ENCODE data around the gene FILIP1. TPM values are rescaled to one million over a fixed set of nuclear protein-coding genes. Genes with fewer than 3 reads are reported as not detected.

FILIP1 gene
- total and polyA plus RNA-seq, 5 experiments from 2014 or later = 0.02 to 0.11 (median 0.02) TPM; not detected in 2

GRCh38 chr6:75349262-75349984 is 144.2 kb downstream of the FILIP1 start:
- H3K4me1 Mint-ChIP-seq = peaks cover 0 to 6% (median 3%) of the 10 kb centered on the region in 4 donors
- H3K4me3 Mint-ChIP-seq = no peak overlapping the region
- H3K36me3 Mint-ChIP-seq = peaks cover 0 to 3% (median 0%) of the 10 kb centered on the region in 3 donors
- DNase-seq (peak in 1 of 10 donors; percentile 1), ATAC-seq (no peak)
- H3K9me3 Mint-ChIP-seq = no peaks in the 10 kb centered on the region
- H3K27me3 Mint-ChIP-seq = peaks cover 17 to 33% (median 22%) of the 10 kb centered on the region in 5 donors
- no peak overlapping the region for H3K27ac Mint-ChIP-seq
- POLR2A ChIA-PET = no interaction called here

- no peak overlapping the region for H3K4me3 Mint-ChIP-seq
- no peak overlapping the region for H3K27ac Mint-ChIP-seq
- peaks cover 17 to 33% (median 22%) of the 10 kb centered on the region in 5 donors for H3K27me3 Mint-ChIP-seq
- POLR2A ChIA-PET = no interaction called here
- ATAC-seq (no peak), DNase-seq (no peak)
- H3K36me3 Mint-ChIP-seq = peaks cover 0 to 3% (median 0%) of the 10 kb centered on the region in 3 donors
- no peaks in the 10 kb centered on the region for H3K9me3 Mint-ChIP-seq
- peaks cover 0 to 6% (median 3%) of the 10 kb centered on the region in 4 donors for H3K4me1 Mint-ChIP-seq
Observed at GRCh38 chr6:75348882-75349261, 144.7 kb downstream of the FILIP1 start.

- POLR2A ChIA-PET = no interaction called here
- peaks cover 0 to 6% (median 3%) of the 10 kb centered on the region in 4 donors for H3K4me1 Mint-ChIP-seq
- H3K4me3 Mint-ChIP-seq = no peak overlapping the region
- no peaks in the 10 kb centered on the region for H3K9me3 Mint-ChIP-seq
- H3K27me3 Mint-ChIP-seq = peaks cover 13 to 30% (median 20%) of the 10 kb centered on the region in 5 donors
- ATAC-seq (no peak), DNase-seq (no peak)
- H3K36me3 Mint-ChIP-seq = peaks cover 0 to 3% (median 0%) of the 10 kb centered on the region in 3 donors
- no peak overlapping the region for H3K27ac Mint-ChIP-seq
Observed at GRCh38 chr6:75347898-75348610, 145.5 kb downstream of the FILIP1 start.

- DNase-seq = no peak
- POLR2A ChIA-PET = no interaction called here
- no peak overlapping the region for H3K27ac Mint-ChIP-seq
- H3K27me3 Mint-ChIP-seq = peaks cover 9 to 25% (median 18%) of the 10 kb centered on the region in 5 donors
- H3K4me3 Mint-ChIP-seq = no peak overlapping the region
- no peak for ATAC-seq
- peaks cover 0 to 6% (median 3%) of the 10 kb centered on the region in 4 donors for H3K4me1 Mint-ChIP-seq
- H3K9me3 Mint-ChIP-seq = no peaks in the 10 kb centered on the region
- H3K36me3 Mint-ChIP-seq = peaks cover 0 to 3% (median 0%) of the 10 kb centered on the region in 3 donors
Observed at GRCh38 chr6:75345413-75345812, 148.2 kb downstream of the FILIP1 start.

- Mint-ChIP-seq H3K27me3 (peaks cover 8 to 20% (median 14%) of the 10 kb centered on the region in 5 donors), H3K27ac (no peak overlapping the region)
Observed at GRCh38 chr6:75344455-75344854, 149.1 kb downstream of the FILIP1 start.

GRCh38 chr6:75344021-75344420 is 149.6 kb downstream of the FILIP1 start:
- Mint-ChIP-seq H3K4me1 (no peaks in the 10 kb centered on the region), H3K9me3 (no peaks in the 10 kb centered on the region), H3K27ac (no peak overlapping the region), H3K36me3 (peaks cover 0 to 3% (median 0%) of the 10 kb centered on the region in 3 donors), H3K27me3 (peaks cover 7 to 18% (median 13%) of the 10 kb centered on the region in 5 donors), H3K4me3 (no peak overlapping the region)
- no peak for ATAC-seq
- POLR2A ChIA-PET = no interaction called here
- DNase-seq = no peak

More at GRCh38 chr6:75344455-75344854, 149.1 kb downstream of the FILIP1 start:
- POLR2A ChIA-PET = no interaction called here
- ATAC-seq (no peak), DNase-seq (no peak)
- H3K4me3 Mint-ChIP-seq = no peak overlapping the region
- H3K4me1 Mint-ChIP-seq = peaks cover 0 to 2% (median 0%) of the 10 kb centered on the region in 4 donors
- H3K9me3 Mint-ChIP-seq = no peaks in the 10 kb centered on the region
- peaks cover 0 to 3% (median 0%) of the 10 kb centered on the region in 3 donors for H3K36me3 Mint-ChIP-seq

- Mint-ChIP-seq H3K27ac (no peak overlapping the region), H3K27me3 (peaks cover 1 to 25% (median 5%) of the 10 kb centered on the region in 5 donors), H3K4me1 (peaks cover 0 to 1% (median 0%) of the 10 kb centered on the region in 4 donors), H3K4me3 (no peak overlapping the region), H3K36me3 (no peaks in the 10 kb centered on the region), H3K9me3 (no peaks in the 10 kb centered on the region)
- ATAC-seq (no peak), DNase-seq (no peak)
- POLR2A ChIA-PET = no interaction called here
Observed at GRCh38 chr6:75337835-75338580, 155.6 kb downstream of the FILIP1 start.

GRCh38 chr6:75334266-75335040 is 159.1 kb downstream of the FILIP1 start:
- peaks cover 0 to 1% (median 0%) of the 10 kb centered on the region in 4 donors for H3K4me1 Mint-ChIP-seq
- no peak overlapping the region for H3K4me3 Mint-ChIP-seq
- H3K9me3 Mint-ChIP-seq = no peaks in the 10 kb centered on the region
- DNase-seq = no peak
- H3K27me3 Mint-ChIP-seq = peaks cover 7 to 27% (median 9%) of the 10 kb centered on the region in 5 donors
- no peak overlapping the region for H3K27ac Mint-ChIP-seq
- no peak for ATAC-seq
- POLR2A ChIA-PET = interaction anchor here (0.6 kb wide), 1 partner anchor 247 kb away, joined by 9 read pairs; no protein-coding TSS in a partner anchor
- no peaks in the 10 kb centered on the region for H3K36me3 Mint-ChIP-seq

GRCh38 chr6:75333676-75334200 is 159.9 kb downstream of the FILIP1 start:
- Mint-ChIP-seq H3K27ac (no peak overlapping the region), H3K27me3 (peaks cover 8 to 34% (median 13%) of the 10 kb centered on the region in 5 donors), H3K4me3 (no peak overlapping the region), H3K4me1 (peaks cover 0 to 1% (median 0%) of the 10 kb centered on the region in 4 donors), H3K36me3 (no peaks in the 10 kb centered on the region), H3K9me3 (no peaks in the 10 kb centered on the region)
- no peak for DNase-seq
- POLR2A ChIA-PET = interaction anchor here (0.6 kb wide), 1 partner anchor 248 kb away, joined by 9 read pairs; no protein-coding TSS in a partner anchor
- no peak for ATAC-seq

GRCh38 chr6:75331151-75331550 is 162.4 kb downstream of the FILIP1 start:
- H3K4me1 Mint-ChIP-seq = peaks cover 0 to 1% (median under 1%) of the 10 kb centered on the region in 4 donors
- no peaks in the 10 kb centered on the region for H3K36me3 Mint-ChIP-seq
- H3K9me3 Mint-ChIP-seq = no peaks in the 10 kb centered on the region
- DNase-seq (no peak), ATAC-seq (no peak)
- no peak overlapping the region for H3K27ac Mint-ChIP-seq
- POLR2A ChIA-PET = no interaction called here
- peaks cover 9 to 24% (median 11%) of the 10 kb centered on the region in 5 donors for H3K27me3 Mint-ChIP-seq
- no peak overlapping the region for H3K4me3 Mint-ChIP-seq

- POLR2A ChIA-PET = no interaction called here
Observed at GRCh38 chr6:75329703-75330102, 163.9 kb downstream of the FILIP1 start.

GRCh38 chr6:75327807-75328206 is 165.8 kb downstream of the FILIP1 start:
- no peak for DNase-seq
- Mint-ChIP-seq H3K27me3 (peaks cover 14 to 29% (median 20%) of the 10 kb centered on the region in 5 donors), H3K9me3 (peaks cover 0 to 6% (median 0%) of the 10 kb centered on the region in 9 donors), H3K4me1 (peaks cover 0 to 1% (median 0%) of the 10 kb centered on the region in 4 donors), H3K27ac (no peak overlapping the region), H3K36me3 (no peaks in the 10 kb centered on the region), H3K4me3 (no peak overlapping the region)
- POLR2A ChIA-PET = no interaction called here
- ATAC-seq = no peak

More at GRCh38 chr6:75329703-75330102, 163.9 kb downstream of the FILIP1 start:
- H3K36me3 Mint-ChIP-seq = no peaks in the 10 kb centered on the region
- H3K27me3 Mint-ChIP-seq = peaks cover 14 to 28% (median 15%) of the 10 kb centered on the region in 5 donors
- no peaks in the 10 kb centered on the region for H3K9me3 Mint-ChIP-seq
- H3K4me3 Mint-ChIP-seq = no peak overlapping the region
- H3K4me1 Mint-ChIP-seq = peaks cover 0 to 1% (median 0%) of the 10 kb centered on the region in 4 donors
- no peak for DNase-seq
- no peak overlapping the region for H3K27ac Mint-ChIP-seq
- no peak for ATAC-seq

Data from naive thymus-derived CD8-positive, alpha-beta T cell (primary cell).